BLaER1 (cell line): Measurements from ENCODE around the gene CDC14A.

Experiments
- H3K27ac ChIP-seq: shearing (Covaris generic); formaldehyde crosslinking; 2 replicates; pipeline ENCODE4 v1.8.1; 2022
- H3K27me3 ChIP-seq: shearing (Covaris generic); formaldehyde crosslinking; 2 replicates; pipeline ENCODE4 v1.8.1; 2022
- H3K36me3 ChIP-seq: shearing (Covaris generic); formaldehyde crosslinking; 2 replicates; pipeline ENCODE4 v1.8.1; 2022
- H3K4me1 ChIP-seq: shearing (Covaris generic); formaldehyde crosslinking; 2 replicates; pipeline ENCODE4 v1.8.1; 2022
- H3K4me2 ChIP-seq: shearing (Covaris generic); formaldehyde crosslinking; 2 replicates; pipeline ENCODE4 v1.8.1; 2022
- H3K4me3 ChIP-seq: shearing (Covaris generic); formaldehyde crosslinking; 2 replicates; pipeline ENCODE4 v1.8.1; 2022
- H3K9ac ChIP-seq: shearing (Covaris generic); formaldehyde crosslinking; 2 replicates; pipeline ENCODE4 v1.8.1; 2022
- H3K9me3 ChIP-seq: shearing (Covaris generic); formaldehyde crosslinking; 2 replicates; pipeline ENCODE4 v1.8.1; 2022
- H4K20me1 ChIP-seq: shearing (Covaris generic); formaldehyde crosslinking; 2 replicates; pipeline ENCODE4 v1.8.1; 2022
- Cebpa-rat ChIP-seq: shearing (Covaris generic); IDR thresholded peaks from 2 replicates; pipeline ENCODE4 v1.8.1; 2022

Gene CDC14A

DNA sequence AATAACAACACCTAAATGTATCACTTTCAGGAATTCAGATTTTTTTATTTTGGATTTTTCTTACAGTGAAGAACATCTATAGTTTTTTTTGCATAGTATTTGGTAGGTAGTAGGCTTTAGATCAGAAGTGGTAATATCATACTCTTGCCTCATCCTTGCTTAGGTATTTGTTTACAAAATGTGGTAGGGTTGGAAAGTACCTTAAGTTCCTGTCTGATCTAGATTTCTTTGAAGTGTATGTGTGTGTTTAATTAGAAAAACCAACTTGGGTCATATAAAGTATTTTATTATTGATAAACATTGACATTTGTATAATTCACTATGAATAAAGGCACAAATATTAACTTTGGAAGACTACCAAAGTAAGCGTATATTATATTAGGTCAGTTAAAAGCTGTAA lies 100.3 kb downstream of the CDC14A start:
- no peak overlapping the region for H3K4me3 ChIP-seq
- H3K4me1 ChIP-seq, result no peaks in the 10 kb centered on the region
- no peaks in the 10 kb centered on the region for H4K20me1 ChIP-seq
- TF ChIP-seq Cebpa-rat, result no peak
- H3K9me3 ChIP-seq, result no peaks in the 10 kb centered on the region
- H3K27ac ChIP-seq, result no peak overlapping the region
- no peaks in the 10 kb centered on the region for H3K27me3 ChIP-seq
- peaks cover 24% of the 10 kb centered on the region; the same call in 1 of the 2 replicates for H3K36me3 ChIP-seq
- H3K4me2 ChIP-seq, result no peak overlapping the region
- no peak overlapping the region for H3K9ac ChIP-seq

DNA sequence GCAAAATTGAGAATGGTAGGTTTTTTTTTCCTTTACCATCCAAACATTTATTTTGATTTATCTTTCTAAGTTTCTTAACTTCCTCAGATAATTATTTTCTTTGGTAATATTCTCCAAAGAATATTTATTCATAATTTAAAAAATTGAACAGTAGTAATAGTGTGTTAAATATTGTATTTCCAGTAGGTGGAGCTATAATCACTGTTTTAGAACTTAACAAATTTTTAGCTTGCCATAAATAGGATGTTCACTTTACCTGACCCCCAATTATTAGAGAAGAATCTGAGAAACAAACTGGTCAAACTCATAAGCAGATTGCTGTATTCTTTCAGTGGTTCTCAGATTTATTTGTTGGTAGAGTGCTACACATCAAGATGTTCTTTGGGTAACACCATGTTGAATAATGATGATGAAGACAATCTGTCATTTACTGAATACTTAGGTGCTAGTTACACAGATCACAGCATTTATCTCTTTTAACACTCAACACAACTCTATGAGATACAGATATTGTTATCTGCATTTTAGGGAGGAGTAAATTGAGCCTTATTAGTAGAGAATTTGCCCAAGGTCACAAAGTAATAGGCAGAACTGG lies 103.3 kb downstream of the CDC14A start:
- no peaks in the 10 kb centered on the region for H3K4me1 ChIP-seq
- H3K27me3 ChIP-seq, result no peaks in the 10 kb centered on the region
- no peak for TF ChIP-seq Cebpa-rat
- no peaks in the 10 kb centered on the region for H4K20me1 ChIP-seq
- no peak overlapping the region for H3K27ac ChIP-seq
- H3K9ac ChIP-seq, result no peak overlapping the region
- H3K4me3 ChIP-seq, result no peak overlapping the region
- H3K9me3 ChIP-seq, result no peaks in the 10 kb centered on the region
- no peak overlapping the region for H3K4me2 ChIP-seq
- H3K36me3 ChIP-seq, result peaks cover 7% of the 10 kb centered on the region; the same call in 1 of the 2 replicates

DNA sequence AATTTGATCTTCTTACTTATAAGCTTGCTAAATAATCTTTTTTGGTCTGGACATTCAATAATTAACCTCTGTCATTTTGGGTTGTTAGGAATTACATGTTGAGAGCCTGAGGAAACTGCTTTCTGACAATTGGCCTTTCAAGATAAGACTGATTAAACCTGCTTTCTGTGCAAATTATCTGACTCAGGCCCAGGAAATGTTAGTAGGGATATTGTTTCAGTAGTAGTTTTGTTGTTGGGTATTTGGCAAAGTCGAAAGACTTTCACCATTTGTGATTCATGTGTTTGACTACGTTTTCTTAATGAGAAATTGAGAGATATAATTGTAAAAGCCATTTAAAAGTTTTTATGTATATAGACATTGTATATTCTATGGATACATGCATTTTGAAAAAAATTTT lies 104.6 kb downstream of the CDC14A start:
- no peak overlapping the region for H3K4me3 ChIP-seq
- H3K4me1 ChIP-seq, result no peaks in the 10 kb centered on the region
- H3K27ac ChIP-seq, result no peak overlapping the region
- H3K9me3 ChIP-seq, result no peaks in the 10 kb centered on the region
- TF ChIP-seq Cebpa-rat, result no peak
- H3K4me2 ChIP-seq, result no peak overlapping the region
- no peaks in the 10 kb centered on the region for H3K36me3 ChIP-seq
- H3K9ac ChIP-seq, result no peak overlapping the region
- no peaks in the 10 kb centered on the region for H4K20me1 ChIP-seq
- no peaks in the 10 kb centered on the region for H3K27me3 ChIP-seq

DNA sequence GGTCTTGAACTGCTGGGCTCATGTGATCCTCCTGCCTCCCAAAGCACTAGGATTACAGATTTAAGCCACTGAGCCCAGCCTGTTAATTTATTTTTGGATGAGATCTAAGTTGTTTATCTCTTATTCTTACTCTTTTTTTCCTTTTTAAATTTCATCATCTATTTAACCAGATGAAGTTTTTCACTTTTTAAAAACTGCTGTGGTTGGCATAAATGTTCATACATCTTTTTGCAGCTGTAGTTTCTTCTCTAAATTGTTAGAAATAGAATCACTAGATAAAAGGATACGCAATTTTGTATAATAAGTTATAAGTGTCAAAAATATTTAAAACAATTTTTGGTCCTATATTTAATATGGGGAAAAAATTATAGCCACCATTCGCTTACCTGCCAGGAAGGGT lies 105.4 kb downstream of the CDC14A start:
- no peak overlapping the region for H3K4me2 ChIP-seq
- H3K36me3 ChIP-seq, result peaks cover 3% of the 10 kb centered on the region
- no peak overlapping the region for H3K9ac ChIP-seq
- no peaks in the 10 kb centered on the region for H3K4me1 ChIP-seq
- H4K20me1 ChIP-seq, result no peaks in the 10 kb centered on the region
- no peaks in the 10 kb centered on the region for H3K9me3 ChIP-seq
- no peak overlapping the region for H3K27ac ChIP-seq
- H3K4me3 ChIP-seq, result no peak overlapping the region
- no peak for TF ChIP-seq Cebpa-rat
- H3K27me3 ChIP-seq, result no peaks in the 10 kb centered on the region

DNA sequence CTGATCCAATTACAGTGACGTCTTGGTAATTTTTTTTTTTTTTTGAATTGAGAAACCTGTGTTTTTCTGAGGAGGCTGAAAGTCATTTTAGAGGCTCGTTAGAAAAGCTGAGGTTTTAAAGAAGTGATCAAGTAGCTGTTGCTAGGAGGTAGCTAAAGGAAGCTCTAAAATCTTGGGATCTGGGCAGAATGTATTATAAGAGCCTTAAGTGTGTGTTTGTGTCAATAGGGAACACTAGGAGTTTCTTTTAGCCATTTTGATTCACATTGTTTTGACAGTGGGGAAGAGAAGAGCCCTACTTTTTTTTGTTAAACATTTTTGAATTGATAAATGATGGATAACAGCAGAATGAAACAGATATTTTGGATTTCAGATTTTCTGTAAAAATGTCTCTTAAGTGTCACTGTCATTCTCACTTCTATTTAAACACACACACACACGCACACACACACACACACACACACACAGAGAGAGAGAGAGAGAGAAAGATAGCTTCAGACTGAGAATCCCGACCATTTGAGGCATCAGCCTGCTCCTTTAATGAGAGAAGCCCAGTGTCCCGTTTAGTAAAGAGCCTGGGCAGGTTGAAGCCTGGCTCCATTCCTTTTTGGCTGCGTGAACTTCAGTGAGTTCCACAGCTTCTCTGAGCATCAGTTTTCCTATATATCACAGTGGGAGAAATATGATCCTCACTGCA lies 106.5 kb downstream of the CDC14A start:
- Histone ChIP-seq H3K4me3 (no peak overlapping the region), H3K9me3 (no peaks in the 10 kb centered on the region), H3K9ac (no peak overlapping the region), H3K4me2 (no peak overlapping the region), H3K27ac (no peak overlapping the region), H3K4me1 (peaks cover 4% of the 10 kb centered on the region), H3K36me3 (peaks cover 8% of the 10 kb centered on the region), H4K20me1 (no peaks in the 10 kb centered on the region), H3K27me3 (no peaks in the 10 kb centered on the region)
- no peak for TF ChIP-seq Cebpa-rat

DNA sequence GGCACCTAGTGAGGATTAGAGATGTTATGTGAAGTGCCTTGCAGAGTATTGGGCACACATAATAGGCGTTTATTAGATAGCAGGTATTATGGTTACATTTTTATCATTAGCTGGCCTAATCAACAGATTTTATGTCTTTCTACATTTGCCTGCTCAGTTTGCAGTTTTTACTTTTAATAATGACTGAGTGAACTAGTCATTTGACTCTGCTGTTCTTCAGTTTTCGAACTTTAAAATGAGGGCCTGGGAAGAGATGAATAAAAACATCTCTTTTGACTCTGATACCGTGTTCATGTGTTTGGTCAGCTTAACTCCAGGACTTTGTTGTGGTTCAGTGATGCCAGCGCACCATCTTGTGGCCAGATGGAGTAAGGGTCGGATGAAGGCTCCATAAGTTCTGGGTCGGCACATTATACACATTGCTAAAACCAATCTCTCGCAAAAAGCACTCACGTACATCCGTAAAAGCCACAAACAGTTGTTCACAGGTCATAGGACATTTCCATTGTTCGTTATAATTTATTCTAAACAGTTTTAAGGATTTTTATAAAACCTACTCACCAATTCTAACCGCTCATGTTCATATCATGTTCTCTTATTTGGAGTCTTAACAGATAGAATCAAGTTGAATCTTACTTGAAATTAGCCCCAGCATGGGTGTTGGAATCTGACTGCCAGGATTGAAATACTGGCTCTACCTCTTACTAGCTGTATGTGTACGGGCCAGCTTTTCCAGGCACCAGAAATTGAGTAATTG lies 107.2 kb downstream of the CDC14A start:
- no peaks in the 10 kb centered on the region for H4K20me1 ChIP-seq
- H3K9ac ChIP-seq, result no peak overlapping the region
- no peaks in the 10 kb centered on the region for H3K9me3 ChIP-seq
- H3K4me1 ChIP-seq, result peaks cover 10% of the 10 kb centered on the region
- no peak overlapping the region for H3K27ac ChIP-seq
- H3K27me3 ChIP-seq, result no peaks in the 10 kb centered on the region
- H3K4me2 ChIP-seq, result no peak overlapping the region
- H3K36me3 ChIP-seq, result peaks cover 8% of the 10 kb centered on the region
- TF ChIP-seq Cebpa-rat, result no peak
- H3K4me3 ChIP-seq, result no peak overlapping the region

DNA sequence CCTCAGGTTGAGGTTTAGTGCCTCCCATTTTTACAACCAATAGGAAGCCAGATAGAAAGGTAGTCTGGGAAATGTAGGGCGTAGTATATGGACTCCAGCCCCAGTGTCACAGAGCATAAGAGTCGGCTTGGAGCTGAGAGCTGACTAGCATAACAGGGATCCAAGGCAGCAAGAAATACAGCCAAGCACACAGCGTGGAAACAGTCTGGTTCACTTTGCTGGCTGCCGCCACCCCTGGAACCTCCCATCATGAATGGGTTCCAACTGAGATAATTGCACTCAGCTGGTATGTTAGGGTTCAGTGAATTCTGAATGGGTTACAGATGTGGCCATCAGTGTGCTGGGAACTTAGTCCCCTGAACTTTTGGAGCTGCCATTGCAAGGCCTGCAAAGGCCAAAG lies 108.9 kb downstream of the CDC14A start:
- no peaks in the 10 kb centered on the region for H3K9me3 ChIP-seq
- TF ChIP-seq Cebpa-rat, result no peak
- no peaks in the 10 kb centered on the region for H4K20me1 ChIP-seq
- no peaks in the 10 kb centered on the region for H3K27me3 ChIP-seq
- no peak overlapping the region for H3K4me3 ChIP-seq
- H3K36me3 ChIP-seq, result peaks cover 12% of the 10 kb centered on the region
- H3K4me1 ChIP-seq, result peaks cover 10% of the 10 kb centered on the region
- no peak overlapping the region for H3K4me2 ChIP-seq
- H3K27ac ChIP-seq, result no peak overlapping the region
- no peak overlapping the region for H3K9ac ChIP-seq

DNA sequence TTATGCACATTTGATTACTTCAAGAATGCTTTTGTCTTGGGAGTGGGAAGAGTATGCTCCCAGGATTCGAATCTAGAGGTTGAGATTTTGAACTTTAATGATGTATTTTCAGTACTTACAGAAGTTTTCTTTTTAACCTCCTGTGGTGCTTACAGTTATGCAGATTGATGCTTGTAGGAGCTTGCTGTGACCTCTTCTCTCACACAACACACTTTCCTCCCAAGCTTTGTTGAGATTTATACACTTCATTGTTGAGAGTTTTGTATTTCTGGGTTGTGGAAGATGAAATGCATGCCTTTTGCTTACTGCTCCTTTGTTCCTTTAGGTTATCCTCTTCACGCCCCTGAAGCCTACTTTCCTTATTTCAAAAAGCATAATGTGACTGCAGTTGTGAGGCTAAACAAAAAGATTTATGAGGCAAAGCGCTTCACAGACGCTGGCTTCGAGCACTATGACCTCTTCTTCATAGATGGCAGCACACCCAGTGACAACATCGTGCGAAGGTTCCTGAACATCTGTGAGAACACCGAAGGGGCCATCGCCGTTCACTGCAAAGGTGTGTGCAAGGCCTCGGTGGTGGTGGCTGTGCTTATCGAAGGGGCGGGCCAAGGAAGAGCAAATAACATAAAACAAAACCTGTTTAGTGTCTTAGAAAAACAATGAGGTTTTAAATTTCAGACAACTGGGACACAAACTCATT lies 110.2 kb downstream of the CDC14A start:
- H3K9me3 ChIP-seq, result no peaks in the 10 kb centered on the region
- H3K4me1 ChIP-seq, result peaks cover 10% of the 10 kb centered on the region
- no peak overlapping the region for H3K4me2 ChIP-seq
- H4K20me1 ChIP-seq, result no peaks in the 10 kb centered on the region
- no peaks in the 10 kb centered on the region for H3K27me3 ChIP-seq
- no peak overlapping the region for H3K4me3 ChIP-seq
- no peak overlapping the region for H3K9ac ChIP-seq
- no peak for TF ChIP-seq Cebpa-rat
- H3K27ac ChIP-seq, result no peak overlapping the region
- peaks cover 18% of the 10 kb centered on the region for H3K36me3 ChIP-seq

DNA sequence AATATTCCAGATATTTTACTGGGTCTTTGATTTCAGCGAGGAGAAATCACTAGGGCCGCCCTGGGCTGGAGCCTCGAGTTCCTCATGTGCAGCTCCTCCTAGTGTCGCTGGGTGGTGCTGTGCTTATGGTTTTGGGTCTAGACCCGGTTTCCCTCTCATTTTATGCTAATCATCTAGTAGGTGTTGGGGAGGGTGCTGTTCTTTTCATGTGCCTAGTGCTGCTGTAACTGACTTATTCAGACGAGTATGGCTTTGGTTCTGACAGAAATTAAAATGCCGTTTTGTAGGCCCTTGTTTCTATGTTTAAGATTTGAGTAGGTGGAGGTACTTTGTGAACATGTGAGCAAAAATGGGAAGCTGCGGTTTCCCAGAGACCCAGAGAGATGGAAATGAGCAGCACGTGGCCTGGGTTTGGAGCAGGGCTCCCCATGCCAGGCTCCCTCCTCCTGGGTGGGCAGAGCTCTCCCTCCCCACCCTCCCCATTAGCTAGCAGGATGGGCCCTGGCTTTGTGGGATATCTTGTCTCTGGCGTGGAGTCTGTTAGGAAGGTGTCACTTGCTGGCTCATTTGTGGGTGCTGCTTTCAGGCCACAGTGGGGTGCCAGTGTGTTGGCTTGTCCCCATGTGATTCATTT lies 111.6 kb downstream of the CDC14A start:
- H3K4me3 ChIP-seq, result no peak overlapping the region
- H3K4me2 ChIP-seq, result peak overlapping the region; percentile 66
- H3K27ac ChIP-seq, result 0 out of 2 replicates have a peak overlapping the region, but pooled peaks have one; percentile 8
- no peak overlapping the region for H3K9ac ChIP-seq
- peaks cover 32% of the 10 kb centered on the region for H3K36me3 ChIP-seq
- no peaks in the 10 kb centered on the region for H3K9me3 ChIP-seq
- no peaks in the 10 kb centered on the region for H3K27me3 ChIP-seq
- TF ChIP-seq Cebpa-rat, result no peak
- H3K4me1 ChIP-seq, result peaks cover 10% of the 10 kb centered on the region
- H4K20me1 ChIP-seq, result no peaks in the 10 kb centered on the region
